ENCODE data around the gene SLIT3.
"Not testable (repeated sequence)": the region's sequence is repeated elsewhere in the genome, so short reads cannot be mapped to it uniquely, and the experiment has no call there.

SLIT3 gene

GRCh38 chr5:169168280-169168679 is 132.7 kb downstream of the SLIT3 start:
- no peak for DNase-seq

GRCh38 chr5:169166078-169166477 is 134.9 kb downstream of the SLIT3 start:
- DNase-seq, result no peak

GRCh38 chr5:169165052-169165451 is 135.9 kb downstream of the SLIT3 start:
- DNase-seq, result no peak

GRCh38 chr5:169164481-169164925 is 136.4 kb downstream of the SLIT3 start:
- no peak for DNase-seq

GRCh38 chr5:169162407-169162806 is 138.5 kb downstream of the SLIT3 start:
- DNase-seq, result no peak

- DNase-seq, result peak; percentile 6
Observed at GRCh38 chr5:169161022-169161680, 139.8 kb downstream of the SLIT3 start.

- no peak for DNase-seq
Observed at GRCh38 chr5:169160405-169160901, 140.5 kb downstream of the SLIT3 start.

GRCh38 chr5:169158764-169159163 is 142.2 kb downstream of the SLIT3 start:
- DNase-seq, result no peak

GRCh38 chr5:169157064-169157463 is 143.9 kb downstream of the SLIT3 start:
- no peak for DNase-seq

GRCh38 chr5:169154679-169155078 is 146.3 kb downstream of the SLIT3 start:
- DNase-seq, result no peak

GRCh38 chr5:169153405-169153804 is 147.5 kb downstream of the SLIT3 start:
- no peak for DNase-seq

GRCh38 chr5:169152946-169153345 is 148.0 kb downstream of the SLIT3 start:
- no peak for DNase-seq

- DNase-seq, result no peak
Observed at GRCh38 chr5:169152453-169152852, 148.5 kb downstream of the SLIT3 start.

- DNase-seq, result no peak
Observed at GRCh38 chr5:169151051-169151805, 149.7 kb downstream of the SLIT3 start.

- no peak for DNase-seq
Observed at GRCh38 chr5:169150108-169150507, 150.8 kb downstream of the SLIT3 start.

- DNase-seq, result no peak
Observed at GRCh38 chr5:169149317-169149716, 151.6 kb downstream of the SLIT3 start.

GRCh38 chr5:169148138-169148740 is 152.7 kb downstream of the SLIT3 start:
- no peak for DNase-seq

- no peak for DNase-seq
Observed at GRCh38 chr5:169147534-169147933, 153.4 kb downstream of the SLIT3 start.

- DNase-seq, result no peak
Observed at GRCh38 chr5:169146158-169146557, 154.8 kb downstream of the SLIT3 start.

GRCh38 chr5:169142264-169142970 is 158.5 kb downstream of the SLIT3 start:
- DNase-seq, result no peak

GRCh38 chr5:169140215-169140614 is 160.7 kb downstream of the SLIT3 start:
- not testable (repeated sequence) for DNase-seq

- DNase-seq, result no peak
Observed at GRCh38 chr5:169139480-169140050, 161.4 kb downstream of the SLIT3 start.

GRCh38 chr5:169133531-169133930 is 167.4 kb downstream of the SLIT3 start:
- no peak for DNase-seq

Data from OCI-M1 (cell line).